Esophagus muscularis mucosa (tissue), 4 donors: Measurements from ENCODE around the gene GAS1. TPM values are rescaled to one million over a fixed set of nuclear protein-coding genes. Genes with fewer than 3 reads are reported as not detected.
A peak's percentile ranks its signal among the peaks of the same experiment; 100 is the strongest.

Source experiments
- DNase-seq: peaks from one replicate; pipeline ENCODE4 v3.0.0-alpha.2; 2017; ENCODE audit errors: extremely low spot score
- H3K27ac ChIP-seq, 4 donors: fragments of 200-600 bp; sonication (generic); replicated peaks in 1 of 4; 1 replicate in 3 of 4; 2 replicates in 1 of 4; pipeline ENCODE4 v1.5.1; 2016 to 2019; ENCODE audit warnings: mild to moderate bottlenecking in 1 of 4
- H3K27me3 ChIP-seq, 4 donors: fragments of 200-600 bp; sonication (generic); one replicate each; pipeline versions ENCODE4 v1.5.1 to v1.6.0; 2016 to 2019
- H3K36me3 ChIP-seq, 4 donors: fragments of 200-600 bp; sonication (generic); one replicate each; pipeline ENCODE4 v1.5.1; 2016 to 2019
- H3K4me1 ChIP-seq, 4 donors: fragments of 200-600 bp; sonication (generic); one replicate each; pipeline ENCODE4 v1.5.1; 2016 to 2019
- H3K4me3 ChIP-seq, 4 donors: fragments of 200-600 bp; sonication (generic); 1 replicate in 2 of 4; 2 replicates in 2 of 4; pipeline ENCODE4 v1.5.1; 2016 to 2019; ENCODE audit warnings: mild to moderate bottlenecking in 4 of 4, moderate library complexity in 1 of 4
- H3K9me3 ChIP-seq, 4 donors: fragments of 200-600 bp; sonication (generic); 1 replicate in 3 of 4; 2 replicates in 1 of 4; pipeline ENCODE4 v1.5.1; 2016 to 2019
- EP300 ChIP-seq: sonication (generic); formaldehyde crosslinking; IDR thresholded peaks from one replicate; pipeline ENCODE4 v1.6.1; 2017; ENCODE audit warnings: antibody characterized with exemption
- POLR2A ChIP-seq: fragments of 450-650 bp; IDR thresholded peaks from one replicate; pipeline ENCODE4 v1.6.1; 2017; ENCODE audit warnings: antibody characterized with exemption, moderate library complexity, mild to moderate bottlenecking, low read depth
- POLR2AphosphoS5 ChIP-seq, 2 donors: sonication (generic); formaldehyde crosslinking; IDR thresholded peaks; one replicate each; pipeline ENCODE4 v1.6.1; 2017; ENCODE audit warnings: antibody characterized with exemption in 2 of 2
- WGBS: methylation state at CpG from one replicate; pipeline ENCODE4 v1.1.5; 2018; 5-methylcytosine and 5-hydroxymethylcytosine counted together
- intact Hi-C: fragments of 100-400 bp; cut with DNase I; formaldehyde crosslinking; loops from one replicate; pipeline ENCODE4 v1.15.1; 2023
- total RNA-seq, 4 donors: library from RNA; depleted of rRNA; stranded (reverse); fragments of >200 nt; gene quantifications; one replicate each; pipeline versions ENCODE4 v1.1.0 to v1.2.1, GENCODE V29; 2016
- TF ChIP-seq, protein P1 (sequence below), 3 experiments: fragments of 200-600 bp in 2 of 3; fragments of 450-650 bp in 1 of 3; sonication (generic) in 2 of 3; IDR thresholded peaks; one replicate each; pipeline ENCODE4 v1.5.1; 2017 to 2019; ENCODE audit warnings: antibody characterized with exemption in 3 of 3, mild to moderate bottlenecking in 2 of 3, moderate library complexity in 1 of 3

The GAS1 gene
- total RNA-seq, 4 donors from 2014 or later = 47.4 to 152 (median 86.5) TPM

GRCh38 chr9:86948074-86948929 is 996 bp upstream of the GAS1 start:
- no peaks in the 10 kb centered on the region for H3K36me3 ChIP-seq
- TF ChIP-seq, protein P1, sequence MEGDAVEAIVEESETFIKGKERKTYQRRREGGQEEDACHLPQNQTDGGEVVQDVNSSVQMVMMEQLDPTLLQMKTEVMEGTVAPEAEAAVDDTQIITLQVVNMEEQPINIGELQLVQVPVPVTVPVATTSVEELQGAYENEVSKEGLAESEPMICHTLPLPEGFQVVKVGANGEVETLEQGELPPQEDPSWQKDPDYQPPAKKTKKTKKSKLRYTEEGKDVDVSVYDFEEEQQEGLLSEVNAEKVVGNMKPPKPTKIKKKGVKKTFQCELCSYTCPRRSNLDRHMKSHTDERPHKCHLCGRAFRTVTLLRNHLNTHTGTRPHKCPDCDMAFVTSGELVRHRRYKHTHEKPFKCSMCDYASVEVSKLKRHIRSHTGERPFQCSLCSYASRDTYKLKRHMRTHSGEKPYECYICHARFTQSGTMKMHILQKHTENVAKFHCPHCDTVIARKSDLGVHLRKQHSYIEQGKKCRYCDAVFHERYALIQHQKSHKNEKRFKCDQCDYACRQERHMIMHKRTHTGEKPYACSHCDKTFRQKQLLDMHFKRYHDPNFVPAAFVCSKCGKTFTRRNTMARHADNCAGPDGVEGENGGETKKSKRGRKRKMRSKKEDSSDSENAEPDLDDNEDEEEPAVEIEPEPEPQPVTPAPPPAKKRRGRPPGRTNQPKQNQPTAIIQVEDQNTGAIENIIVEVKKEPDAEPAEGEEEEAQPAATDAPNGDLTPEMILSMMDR (IDR thresholded peaks at IDR 0.05) = peak; percentile 74 to 97 (median 85)
- TF ChIP-seq POLR2AphosphoS5 (IDR thresholded peaks at IDR 0.05) (peak; percentile 64 to 79), EP300 (no peak), POLR2A (no peak)
- H3K4me3 ChIP-seq = peak overlapping the region; percentile 80 to 91 (median 90)
- H3K27me3 ChIP-seq = no peaks in the 10 kb centered on the region
- H3K4me1 ChIP-seq = peaks cover 19 to 38% (median 35%) of the 10 kb centered on the region in 4 donors
- DNase-seq = peak; percentile 94
- no peaks in the 10 kb centered on the region for H3K9me3 ChIP-seq
- H3K27ac ChIP-seq = peak overlapping the region; percentile 89 to 96 (median 94)
- intact Hi-C loops = no loop called here
- WGBS = under 1% methylated on average over 32 of the region's 36 CpGs

DNA sequence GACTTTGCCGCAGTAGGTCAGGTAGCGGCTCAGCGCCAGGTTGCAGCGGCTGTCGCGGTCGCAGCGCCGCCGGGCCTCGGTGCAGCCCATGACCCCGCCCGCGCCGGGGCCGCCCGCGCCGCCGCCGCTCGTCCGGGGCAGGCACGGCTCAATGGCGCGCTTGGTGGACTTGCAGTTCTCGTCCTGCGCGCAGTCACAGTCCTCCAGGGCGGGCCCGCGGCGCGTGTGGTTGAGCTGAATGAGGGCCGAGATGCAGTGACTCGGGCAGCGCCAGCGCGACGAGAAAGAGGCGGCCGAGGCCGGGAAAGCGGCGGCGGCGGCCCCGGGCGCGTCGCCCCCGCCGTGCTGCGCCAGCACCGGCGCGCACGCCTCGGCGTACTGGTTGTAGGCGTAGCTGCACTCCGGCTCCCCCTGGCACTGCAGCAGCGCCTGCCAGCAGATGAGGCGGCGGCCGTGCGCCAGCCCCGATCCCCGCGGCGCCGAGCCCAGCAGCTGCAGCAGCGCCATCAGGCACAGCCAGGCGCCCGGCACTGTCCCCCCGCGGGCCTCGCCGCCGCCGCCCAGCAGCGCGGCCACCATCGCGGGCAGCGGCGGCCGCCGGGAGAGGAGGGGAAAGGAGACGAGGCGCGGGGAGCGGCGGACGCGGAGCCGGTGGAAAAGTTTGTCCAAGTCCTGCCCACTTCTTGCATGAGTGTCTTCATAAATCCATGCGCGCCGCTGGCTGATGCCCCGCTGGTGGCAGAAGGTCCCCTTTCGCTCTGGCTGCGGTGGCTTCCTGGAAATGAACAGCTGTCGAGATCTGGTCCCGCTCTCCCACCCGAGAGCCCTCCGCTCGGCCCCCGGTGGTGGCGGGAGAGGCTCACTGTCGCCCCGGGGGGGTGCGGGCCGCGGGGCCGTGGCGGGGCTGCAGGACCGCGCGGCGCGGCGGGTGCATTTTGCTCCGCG is 833 bp downstream of the GAS1 start:
- intact Hi-C loops = no loop called here
- TF ChIP-seq EP300 (no peak), POLR2A (no peak), POLR2AphosphoS5 (IDR thresholded peaks at IDR 0.05) (peak in 1 of 2 donors; percentile 57)
- TF ChIP-seq, protein P1 (IDR thresholded peaks at IDR 0.05) = peak in 1 of 3 experiments; percentile 12
- Histone ChIP-seq H3K9me3 (no peaks in the 10 kb centered on the region), H3K27ac (peak overlapping the region; percentile 89 to 96 (median 94)), H3K36me3 (no peaks in the 10 kb centered on the region), H3K27me3 (no peaks in the 10 kb centered on the region), H3K4me3 (peak overlapping the region; percentile 80 to 91 (median 90)), H3K4me1 (peaks cover 19 to 47% (median 42%) of the 10 kb centered on the region in 4 donors)
- DNase-seq = no peak
- no CpG with 5 or more reads among the region's 125 CpGs for WGBS

DNA sequence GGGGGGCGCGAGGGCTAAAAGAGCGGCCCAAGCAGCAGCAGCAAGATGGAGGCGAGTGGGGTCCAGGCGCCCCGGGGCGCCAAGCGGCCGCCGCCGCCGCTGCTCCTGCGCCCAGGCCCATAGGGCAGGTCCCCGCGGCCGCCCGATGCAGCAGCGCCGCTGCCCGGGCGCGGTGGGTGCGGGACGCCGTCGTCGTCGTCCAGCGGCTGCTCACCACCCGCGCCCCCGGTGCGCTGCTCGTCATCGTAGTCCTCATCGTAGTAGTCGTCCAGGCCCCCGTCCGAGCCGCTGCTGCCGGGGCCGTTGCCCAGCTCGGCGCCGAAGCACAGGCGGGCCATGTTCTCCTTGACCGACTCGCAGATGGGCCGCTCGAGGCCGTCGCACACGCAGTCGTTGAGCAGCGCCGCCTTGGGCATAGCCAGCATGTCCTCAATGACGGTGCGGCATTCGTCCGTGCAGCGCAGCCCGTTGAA is 1.5 kb downstream of the GAS1 start:
- no peak for TF ChIP-seq EP300
- TF ChIP-seq, protein P1 (IDR thresholded peaks at IDR 0.05) = peak; percentile 17 to 40 (median 32)
- TF ChIP-seq POLR2A = no peak
- Histone ChIP-seq H3K27me3 (no peaks in the 10 kb centered on the region), H3K4me3 (peak overlapping the region; percentile 80 to 91 (median 90)), H3K9me3 (no peaks in the 10 kb centered on the region), H3K27ac (peak overlapping the region; percentile 89 to 96 (median 94)), H3K4me1 (peaks cover 19 to 47% (median 42%) of the 10 kb centered on the region in 4 donors), H3K36me3 (no peaks in the 10 kb centered on the region)
- intact Hi-C loops = no loop called here
- DNase-seq = no peak
- 0% methylated on average over 8 of the region's 62 CpGs for WGBS

DNA sequence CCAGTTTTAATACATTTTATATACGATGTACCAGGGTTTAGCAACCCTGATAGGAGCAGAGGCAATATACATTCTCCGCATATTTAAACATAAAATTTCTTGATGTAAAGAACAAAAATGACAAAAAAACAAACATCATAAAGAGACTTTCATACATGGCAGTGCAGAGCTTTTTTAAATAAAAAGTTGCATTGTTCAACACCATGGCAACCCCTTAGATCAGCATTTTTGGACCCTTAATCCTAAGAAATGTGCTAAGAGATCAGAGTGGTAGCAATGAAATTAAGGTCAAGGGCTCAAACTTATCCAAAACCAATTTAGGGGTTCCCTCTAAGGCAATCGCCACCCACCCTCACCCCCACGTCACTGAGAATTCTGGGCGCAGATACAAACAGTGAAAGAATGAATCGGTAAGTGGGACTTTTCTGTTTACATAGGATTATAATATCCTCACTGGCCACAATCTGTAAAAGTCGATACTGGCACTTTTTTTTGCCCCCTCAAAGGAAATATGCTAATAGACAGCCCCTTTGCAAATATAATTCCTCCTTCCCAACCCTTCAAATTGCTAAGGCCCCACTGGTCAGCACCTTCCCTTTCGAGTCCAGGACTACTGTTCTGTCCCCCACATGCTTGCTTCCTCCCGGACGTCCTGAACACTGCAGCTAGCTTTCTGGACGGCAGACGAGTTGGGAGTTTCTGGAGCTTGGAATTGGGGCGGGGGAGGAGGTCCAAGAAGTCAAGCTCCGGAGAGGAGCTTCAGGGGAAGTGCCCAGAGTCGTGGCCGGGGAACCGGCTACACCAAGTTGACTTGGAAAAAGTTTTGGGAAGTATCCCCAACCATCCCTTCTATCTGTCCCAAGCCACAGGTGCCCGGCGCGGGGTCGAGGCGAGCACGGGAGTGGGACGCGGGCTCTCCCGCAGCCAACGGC is 2.2 kb downstream of the GAS1 start:
- Histone ChIP-seq H3K4me3 (peak overlapping the region; percentile 80 to 91 (median 90)), H3K4me1 (peaks cover 19 to 47% (median 42%) of the 10 kb centered on the region in 4 donors), H3K9me3 (no peaks in the 10 kb centered on the region), H3K27ac (peak overlapping the region; percentile 89 to 96 (median 94)), H3K27me3 (no peaks in the 10 kb centered on the region), H3K36me3 (no peaks in the 10 kb centered on the region)
- intact Hi-C loops = no loop called here
- TF ChIP-seq EP300 (no peak), POLR2AphosphoS5 (IDR thresholded peaks at IDR 0.05) (no peak), POLR2A (no peak)
- TF ChIP-seq, protein P1 (IDR thresholded peaks at IDR 0.05) = no peak
- 12% methylated on average over 17 of the region's 27 CpGs for WGBS
- DNase-seq = no peak
